GM18861 (cell line): ENCODE measurements around the gene KCNH4.

Experiments
- ATAC-seq: cut with Tn5 transposase; IDR thresholded peaks from one replicate; pipeline ENCODE4 v1.9.1; 2021; ENCODE audit not compliant: unreplicated experiment

KCNH4 gene

DNA sequence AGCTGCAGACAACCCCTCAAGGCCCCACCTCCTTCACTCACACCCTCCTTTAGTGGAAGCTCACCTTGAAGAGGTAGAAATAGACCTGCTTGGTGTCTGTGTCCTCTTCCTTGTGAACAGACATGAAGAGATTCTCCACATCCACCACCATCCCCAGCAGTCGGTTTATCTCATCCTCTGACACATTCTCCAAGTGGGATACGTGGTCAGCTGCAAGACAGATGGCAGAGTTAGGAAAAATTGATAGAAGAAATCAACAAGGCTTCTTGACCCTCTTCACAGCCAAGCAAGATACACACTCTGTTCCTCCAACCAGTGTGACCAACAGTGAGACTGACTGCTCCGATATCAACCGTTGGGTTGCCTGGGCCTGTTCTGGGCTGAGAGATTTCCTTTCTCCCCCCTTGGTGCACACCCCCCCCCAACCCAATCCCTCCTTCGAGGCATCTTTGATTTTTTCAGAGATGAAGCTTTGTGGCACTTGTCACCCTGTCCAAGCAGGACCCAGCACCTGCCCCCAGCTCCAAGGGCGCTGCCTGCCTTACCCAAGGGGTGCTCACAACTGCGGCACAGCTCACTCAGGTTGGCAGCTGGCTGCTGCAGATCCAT, 60.7 kb downstream of the KCNH4 start:
- no peak for ATAC-seq

DNA sequence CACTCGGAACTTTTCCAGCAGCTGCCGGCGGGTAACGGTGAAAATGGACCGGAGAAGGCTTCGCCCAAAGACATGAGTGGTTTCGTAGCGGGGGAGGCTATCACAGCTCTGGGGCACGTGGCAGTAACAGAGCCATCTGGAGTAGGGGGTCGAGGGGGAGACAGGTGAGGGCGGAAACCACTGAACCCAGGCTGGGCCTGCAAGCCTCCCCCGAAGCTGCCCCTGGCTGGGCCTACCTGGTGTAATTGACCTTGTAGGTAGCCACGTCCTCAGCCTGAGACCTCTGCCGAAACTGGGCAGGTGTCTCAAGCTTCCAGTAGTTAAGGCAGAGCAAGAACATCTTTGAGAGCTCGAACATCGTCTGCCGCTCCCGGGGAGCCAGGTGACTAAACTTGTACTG, 61.6 kb downstream of the KCNH4 start:
- no peak for ATAC-seq

- ATAC-seq = no peak
Measured at GRCh38 chr17:42118545-42118944, 62.4 kb downstream of the KCNH4 start.

- no peak for ATAC-seq
Measured at GRCh38 chr17:42118126-42118510, 62.8 kb downstream of the KCNH4 start.

- ATAC-seq = no peak
Measured at GRCh38 chr17:42117397-42118125, 63.4 kb downstream of the KCNH4 start.

DNA sequence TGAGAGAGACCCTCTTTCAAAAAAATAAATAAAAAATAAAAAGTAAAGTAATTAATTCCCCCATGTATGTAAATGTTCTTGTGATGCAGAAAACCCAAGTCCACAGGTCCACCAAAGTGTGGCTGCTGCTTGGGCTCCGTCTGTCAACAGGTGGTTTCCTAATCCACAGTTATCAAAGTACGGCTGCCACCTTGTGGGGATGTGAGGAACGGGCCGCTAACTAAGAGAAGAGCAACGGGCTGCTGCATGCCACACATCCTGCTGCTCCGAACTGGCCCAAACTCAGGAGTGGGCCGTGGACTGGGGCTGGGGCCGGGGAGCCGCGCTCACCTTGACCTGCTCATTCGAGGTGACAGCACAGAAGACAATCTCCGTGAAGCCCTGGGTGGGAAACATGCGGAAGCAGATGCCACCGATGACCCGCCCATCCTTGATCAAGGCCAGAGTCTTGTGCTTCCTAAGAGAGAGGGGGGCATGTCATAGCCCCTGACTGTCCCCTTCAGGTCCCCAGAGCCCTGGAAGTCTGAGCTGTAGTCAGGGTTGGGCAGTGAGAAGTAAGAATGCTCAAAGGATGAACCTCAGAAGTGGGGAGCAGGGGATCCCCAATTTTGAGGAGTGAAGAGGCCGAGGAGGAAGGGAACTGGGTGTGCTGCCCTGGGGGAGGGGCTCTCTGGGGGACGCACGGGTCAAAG, 64.1 kb downstream of the KCNH4 start:
- ATAC-seq = no peak

DNA sequence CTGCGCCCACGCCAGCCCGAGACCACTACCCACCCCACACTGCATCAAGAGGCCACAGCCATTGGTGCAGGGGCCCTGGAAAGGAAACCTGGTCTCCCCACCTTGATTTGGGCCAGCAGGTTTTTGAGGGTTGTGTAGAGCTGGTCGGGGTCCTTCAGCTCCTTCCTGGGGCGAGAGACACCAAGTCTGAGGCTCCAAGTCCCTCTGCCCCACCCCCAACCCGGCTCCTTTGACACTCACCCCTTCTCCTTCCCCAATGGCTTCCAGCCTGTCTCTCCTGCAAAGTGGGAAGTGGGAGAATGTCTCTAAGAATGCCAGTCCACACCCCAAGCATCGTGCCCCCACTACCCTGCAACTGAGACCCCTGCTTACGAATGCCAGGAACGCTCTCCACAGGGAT, 66.8 kb downstream of the KCNH4 start:
- no peak for ATAC-seq

DNA sequence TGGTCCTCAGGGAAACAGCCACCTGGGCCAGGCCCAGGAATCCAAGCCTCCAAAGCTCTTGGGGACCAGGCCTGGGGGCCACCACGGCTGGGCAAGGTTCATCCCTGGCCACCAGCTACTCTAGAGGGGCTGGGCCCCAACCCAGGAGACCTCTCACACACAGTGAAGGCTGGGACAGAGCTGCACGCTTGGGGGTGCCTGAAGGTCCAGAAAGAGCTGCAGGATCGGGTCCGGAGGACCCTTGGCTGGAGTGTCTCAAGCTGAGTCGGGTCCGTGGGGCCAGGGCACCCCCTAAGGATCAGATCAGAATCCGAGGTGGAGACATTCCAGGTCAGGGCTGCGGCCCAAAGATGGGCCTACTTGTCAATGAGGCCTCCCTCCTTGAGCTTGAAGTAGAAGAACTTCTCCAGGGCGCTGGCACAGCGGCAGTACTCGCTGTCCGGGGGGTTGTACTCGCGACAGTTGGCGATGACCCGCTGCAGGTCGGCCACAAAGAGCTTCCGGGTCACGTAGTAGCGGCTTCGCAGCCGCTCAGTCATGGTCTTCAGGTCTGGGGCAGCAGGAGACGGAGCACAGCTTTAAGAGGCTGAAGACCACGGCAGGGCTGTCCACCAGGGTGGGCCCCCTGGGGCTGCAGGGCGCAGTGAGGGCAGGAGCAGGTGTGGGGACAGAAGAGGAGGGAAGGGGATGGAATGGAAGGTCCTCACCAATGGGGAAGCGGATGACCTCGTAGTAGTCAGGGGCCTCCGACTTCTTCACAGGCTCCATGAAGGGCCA, 67.5 kb downstream of the KCNH4 start:
- ATAC-seq = no peak

DNA sequence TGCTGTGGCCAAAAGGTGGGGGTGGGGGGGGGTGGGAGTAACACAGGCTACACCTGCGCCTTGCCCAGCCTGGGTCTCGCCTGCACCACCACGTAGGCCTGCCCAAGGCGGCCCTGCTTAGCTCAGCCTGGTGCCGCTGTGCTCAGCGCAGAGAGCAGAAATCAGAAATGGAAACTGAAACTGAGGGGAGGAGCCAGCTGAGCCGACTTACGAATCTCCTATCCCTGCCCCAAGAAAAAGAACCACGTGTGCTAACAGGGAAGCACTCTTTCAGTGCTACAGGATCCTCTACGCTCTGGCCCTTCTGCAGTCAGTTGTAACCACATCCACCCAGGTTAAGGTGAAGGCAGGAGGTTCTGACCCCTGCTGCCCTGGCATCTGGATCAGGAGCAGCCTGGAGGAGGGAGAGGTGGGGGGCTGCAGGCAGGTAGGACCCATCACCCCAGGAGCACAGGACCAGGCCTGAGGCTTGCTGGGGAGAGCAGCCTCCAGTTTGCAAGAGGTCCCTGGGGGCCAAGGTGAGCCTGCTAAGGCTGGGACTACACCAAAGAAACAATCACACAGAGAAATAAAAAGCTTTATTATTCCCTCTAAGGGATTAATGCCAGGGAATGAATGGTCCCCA, 68.3 kb downstream of the KCNH4 start, which contains the start of gene DHX58:
Gene DHX58 (minus strand): TSS at position 163 of the 625 bp plus-strand sequence. CDS start 822 bp downstream, outside the sequence.
- peak; percentile 52 for ATAC-seq

DNA sequence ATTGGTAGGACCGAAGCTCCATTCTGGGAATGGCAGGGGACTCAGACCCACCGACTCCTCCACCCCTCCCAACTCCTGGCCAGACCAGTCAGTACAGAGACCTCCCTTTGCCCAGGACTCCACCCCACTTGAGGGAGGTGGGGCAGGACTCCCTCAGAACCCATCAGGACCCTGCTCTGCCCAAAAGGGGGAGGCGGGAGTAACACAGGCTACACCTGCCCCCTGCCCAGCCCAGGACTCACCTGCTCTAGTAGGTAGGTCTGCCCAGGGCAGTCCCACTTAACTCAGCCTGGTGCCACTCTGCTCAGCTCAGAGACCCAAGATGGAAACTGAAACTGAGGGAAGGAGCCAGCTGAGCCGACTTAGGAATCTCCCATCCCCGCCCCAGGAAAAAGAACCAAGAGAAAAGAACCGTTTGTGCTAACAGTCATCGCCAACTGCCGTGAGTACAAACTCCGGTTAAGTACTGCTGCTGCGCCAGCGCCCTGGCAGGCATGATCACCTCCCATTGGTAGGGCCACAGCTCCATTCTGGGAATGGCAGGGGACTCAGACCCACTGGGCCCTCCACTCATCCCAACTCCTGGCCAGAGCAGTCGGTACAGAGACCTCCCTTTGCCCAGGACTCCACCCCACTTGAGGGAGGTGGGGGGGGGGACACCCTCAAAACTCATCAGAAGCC, 68.9 kb downstream of the KCNH4 start:
- ATAC-seq = no peak

DNA sequence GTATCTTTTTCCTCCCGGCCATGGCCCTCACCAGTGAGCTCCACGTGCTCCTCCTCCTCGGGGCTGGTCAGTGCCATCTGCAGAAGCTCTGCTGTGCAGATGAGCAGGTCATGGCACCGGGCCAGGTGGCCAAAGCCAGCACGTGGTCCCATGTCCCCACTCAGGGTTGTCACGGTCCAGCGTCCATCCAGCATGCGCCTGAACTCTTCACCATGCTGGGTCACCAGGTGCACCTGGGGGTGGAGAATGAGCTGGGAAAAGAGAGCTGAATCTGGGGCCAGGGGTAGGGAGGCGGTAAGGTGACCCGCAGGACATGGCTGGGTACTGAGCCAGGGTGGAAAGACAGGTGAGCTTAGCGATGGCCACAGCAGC, 69.7 kb downstream of the KCNH4 start:
- ATAC-seq = no peak

DNA sequence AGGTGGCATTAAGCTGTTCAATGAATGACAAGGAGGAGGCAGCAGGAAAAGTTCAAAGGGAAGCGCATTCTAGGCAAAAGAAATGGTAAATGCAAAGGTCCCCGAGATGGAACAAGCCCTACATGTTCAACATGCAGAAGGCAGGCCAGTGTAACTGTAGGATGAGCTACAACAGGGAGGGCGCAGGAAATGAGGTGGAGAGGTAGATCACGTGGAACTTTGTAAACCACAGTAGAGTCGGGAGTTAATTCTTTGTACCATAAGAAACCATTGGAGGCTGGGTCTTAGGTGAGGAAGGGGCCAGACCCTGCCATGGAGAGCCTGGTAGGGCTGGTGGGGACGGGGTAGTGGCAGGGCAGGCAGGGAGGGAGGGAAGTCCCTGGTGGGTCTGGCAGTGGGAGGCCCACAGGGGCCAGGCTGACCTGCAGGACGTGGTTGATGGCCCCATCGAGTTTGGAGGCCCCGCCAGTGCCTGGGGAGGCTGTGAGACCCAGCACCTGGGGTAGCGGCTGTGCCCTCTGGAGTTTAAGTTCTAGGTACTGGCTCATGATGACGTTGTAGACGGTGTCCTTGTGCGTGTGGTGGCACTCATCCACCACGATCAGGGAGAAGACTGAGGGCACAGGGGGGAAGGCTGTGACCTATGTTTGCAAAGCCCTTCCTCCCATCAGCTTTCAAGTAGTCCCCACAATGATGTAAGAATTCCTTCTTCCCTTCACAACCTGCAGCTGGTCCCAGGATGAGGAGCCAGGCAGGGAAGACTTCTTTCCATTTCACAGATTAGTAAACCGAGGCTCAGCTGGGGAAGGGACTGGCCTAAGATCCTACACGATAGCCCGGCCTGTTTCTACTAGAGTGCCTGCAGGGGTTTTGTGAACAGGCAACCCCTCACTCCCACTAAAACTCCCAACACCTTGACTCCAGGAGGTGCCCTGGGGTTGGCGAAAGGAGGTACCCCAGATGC, 70.4 kb downstream of the KCNH4 start:
- ATAC-seq = no peak

DNA sequence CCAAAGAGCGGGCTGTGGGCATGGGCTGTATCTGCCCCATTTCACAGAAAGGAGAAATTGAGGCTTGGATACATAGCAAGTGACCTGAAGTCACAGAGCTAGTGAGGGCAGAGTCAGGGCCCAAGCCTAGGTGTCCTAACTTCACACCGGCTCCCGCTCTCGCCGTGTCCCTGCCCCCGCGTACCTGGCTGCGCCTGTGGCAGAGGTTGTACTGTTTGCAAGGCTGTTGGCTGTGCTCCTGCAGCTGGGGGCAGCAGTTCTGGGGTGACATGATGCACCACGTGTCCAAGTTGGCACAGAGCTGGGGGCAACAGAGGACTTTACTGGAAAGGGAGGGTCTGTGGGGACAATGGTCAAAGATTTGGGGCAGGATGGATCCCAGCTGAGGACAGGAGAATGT, 71.9 kb downstream of the KCNH4 start:
- no peak for ATAC-seq

DNA sequence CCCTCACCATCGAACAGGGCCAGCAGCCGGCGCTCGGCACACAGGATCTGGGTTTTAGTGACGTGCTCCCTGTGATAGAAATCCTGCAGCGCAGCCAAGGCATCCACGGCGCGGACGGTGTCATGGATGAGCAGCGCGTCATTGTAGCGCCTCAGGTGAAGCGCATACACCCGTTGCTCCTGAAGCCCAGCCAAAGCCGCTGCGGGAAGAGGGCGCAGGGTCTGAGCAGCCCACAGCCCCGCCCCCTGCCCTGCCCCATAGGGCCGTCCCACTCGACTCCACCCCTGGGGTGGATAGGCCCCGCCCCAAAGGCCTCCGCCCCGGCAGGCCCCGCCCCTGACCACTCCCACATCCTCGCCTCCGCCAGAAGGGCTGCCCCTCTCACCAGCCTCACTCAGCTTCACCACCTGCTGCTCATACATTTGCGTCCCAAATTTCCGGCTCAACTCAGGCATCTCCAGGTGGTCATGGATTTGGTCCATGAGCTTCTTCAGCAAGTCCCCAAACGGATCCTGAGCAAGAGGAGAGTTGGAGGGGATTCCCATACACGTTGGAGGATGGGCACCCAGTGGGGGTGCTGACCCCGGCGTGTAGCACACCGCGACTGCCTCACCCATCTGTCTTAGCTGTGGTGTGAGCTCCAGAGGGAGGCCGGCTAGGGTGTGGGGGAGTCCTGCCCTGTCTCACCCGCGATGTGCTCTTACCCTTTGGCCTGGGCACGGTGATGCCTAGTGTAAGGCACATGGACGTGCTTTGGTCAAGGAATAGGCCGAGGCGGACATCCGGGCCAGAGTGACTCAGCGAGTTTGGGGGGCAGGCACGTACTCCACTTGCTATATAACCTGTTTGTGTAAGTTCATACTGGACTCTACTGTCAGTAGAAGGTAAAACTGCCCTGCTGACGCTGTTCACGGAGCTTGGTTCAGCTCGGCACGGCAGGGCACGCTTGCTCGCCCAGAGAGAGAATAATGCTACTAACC, 73.1 kb downstream of the KCNH4 start:
- no peak for ATAC-seq

GRCh38 chr17:42107124-42107523, 73.8 kb downstream of the KCNH4 start:
- ATAC-seq = no peak
